Gastrocnemius medialis (tissue), 4 donors: ENCODE results near the gene ZNF207.

ENCODE experiments used
- POLR2A ChIP-seq, 2 donors: fragments of 450-650 bp; IDR thresholded peaks; one replicate each; pipeline ENCODE4 v1.6.1; 2017; ENCODE audit warnings: antibody characterized with exemption in 2 of 2, mild to moderate bottlenecking in 2 of 2, moderate library complexity in 2 of 2
- TF ChIP-seq, protein P1 (sequence below), 5 experiments: fragments of 450-650 bp in 3 of 5; fragments of 200-600 bp in 2 of 5; sonication (generic) in 2 of 5; IDR thresholded peaks in 4 of 5; conservative IDR thresholded peaks in 1 of 5; 1 replicate in 4 of 5; 2 replicates in 1 of 5; pipeline ENCODE4 v1.5.1; 2016 to 2019; ENCODE audit warnings: antibody characterized with exemption in 5 of 5, mild to moderate bottlenecking in 3 of 5, moderate library complexity in 3 of 5

DNA sequence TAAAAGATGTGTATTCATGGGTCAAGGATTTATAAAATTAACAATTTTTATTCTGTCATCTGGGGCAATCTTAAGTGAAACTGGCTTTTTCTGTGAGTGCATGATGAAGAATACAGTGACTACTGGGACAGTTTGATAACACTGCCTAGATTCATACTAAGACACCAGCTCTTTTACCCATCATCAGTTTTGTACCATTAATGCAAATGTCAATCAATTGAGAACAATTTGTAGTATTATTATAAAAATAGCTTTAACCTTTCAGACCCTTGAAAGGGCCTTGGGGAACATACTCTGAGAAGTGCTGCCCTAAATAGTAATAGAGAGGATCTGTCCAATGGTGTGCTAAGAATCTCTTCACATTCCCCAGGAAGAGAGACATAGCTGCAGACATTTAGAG, 49.0 kb downstream of the ZNF207 start:
- TF ChIP-seq, protein P1, sequence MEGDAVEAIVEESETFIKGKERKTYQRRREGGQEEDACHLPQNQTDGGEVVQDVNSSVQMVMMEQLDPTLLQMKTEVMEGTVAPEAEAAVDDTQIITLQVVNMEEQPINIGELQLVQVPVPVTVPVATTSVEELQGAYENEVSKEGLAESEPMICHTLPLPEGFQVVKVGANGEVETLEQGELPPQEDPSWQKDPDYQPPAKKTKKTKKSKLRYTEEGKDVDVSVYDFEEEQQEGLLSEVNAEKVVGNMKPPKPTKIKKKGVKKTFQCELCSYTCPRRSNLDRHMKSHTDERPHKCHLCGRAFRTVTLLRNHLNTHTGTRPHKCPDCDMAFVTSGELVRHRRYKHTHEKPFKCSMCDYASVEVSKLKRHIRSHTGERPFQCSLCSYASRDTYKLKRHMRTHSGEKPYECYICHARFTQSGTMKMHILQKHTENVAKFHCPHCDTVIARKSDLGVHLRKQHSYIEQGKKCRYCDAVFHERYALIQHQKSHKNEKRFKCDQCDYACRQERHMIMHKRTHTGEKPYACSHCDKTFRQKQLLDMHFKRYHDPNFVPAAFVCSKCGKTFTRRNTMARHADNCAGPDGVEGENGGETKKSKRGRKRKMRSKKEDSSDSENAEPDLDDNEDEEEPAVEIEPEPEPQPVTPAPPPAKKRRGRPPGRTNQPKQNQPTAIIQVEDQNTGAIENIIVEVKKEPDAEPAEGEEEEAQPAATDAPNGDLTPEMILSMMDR (IDR thresholded peaks at IDR 0.05 in 4 of 5, conservative IDR thresholded peaks at IDR 0.05 in 1 of 5) = no peak
- no peak for TF ChIP-seq POLR2A (IDR thresholded peaks at IDR 0.05)
